Osteocyte (in vitro differentiated cells): Measurements from ENCODE around the gene TPSAB1. TPM values are rescaled to one million over a fixed set of nuclear protein-coding genes. Genes with fewer than 3 reads are reported as not detected.

Experiments used
- DNase-seq: peaks from one replicate; pipeline ENCODE4 v3.0.0; 2021; ENCODE audit warnings: mixed read lengths; ENCODE audit not compliant: unreplicated experiment; ENCODE audit errors: extremely low spot score
- H3K27ac Mint-ChIP-seq: one replicate; pipeline ENCODE4 v1.8.0; 2021; ENCODE audit warnings: mild to moderate bottlenecking, mixed read lengths; ENCODE audit not compliant: unreplicated experiment
- H3K27me3 Mint-ChIP-seq: one replicate; pipeline ENCODE4 v1.8.0; 2021; ENCODE audit warnings: mixed read lengths; ENCODE audit not compliant: unreplicated experiment
- H3K36me3 Mint-ChIP-seq: one replicate; pipeline ENCODE4 v1.8.0; 2021; ENCODE audit warnings: mixed read lengths; ENCODE audit not compliant: unreplicated experiment
- H3K4me1 Mint-ChIP-seq: one replicate; pipeline ENCODE4 v1.8.0; 2021; ENCODE audit warnings: mixed read lengths; ENCODE audit not compliant: unreplicated experiment
- H3K4me3 Mint-ChIP-seq: one replicate; pipeline ENCODE4 v1.8.0; 2021; ENCODE audit warnings: mild to moderate bottlenecking, moderate library complexity, mixed read lengths; ENCODE audit not compliant: unreplicated experiment
- H3K9me3 Mint-ChIP-seq: one replicate; pipeline ENCODE4 v1.8.0; 2021; ENCODE audit warnings: mixed read lengths; ENCODE audit not compliant: unreplicated experiment
- total RNA-seq: library from RNA; stranded (reverse); gene quantifications from 2 replicates; pipeline ENCODE4 v1.2.1, GENCODE V29; 2021
- TF ChIP-seq, protein P1 (sequence below): fragments of 200-600 bp; sonication (generic); IDR thresholded peaks from 2 replicates; pipeline ENCODE4 v1.5.0; 2021; ENCODE audit warnings: antibody characterized with exemption, mild to moderate bottlenecking, moderate library complexity

TPSAB1 gene
- total RNA-seq, 1 donor from 2014 or later, result not detected

DNA sequence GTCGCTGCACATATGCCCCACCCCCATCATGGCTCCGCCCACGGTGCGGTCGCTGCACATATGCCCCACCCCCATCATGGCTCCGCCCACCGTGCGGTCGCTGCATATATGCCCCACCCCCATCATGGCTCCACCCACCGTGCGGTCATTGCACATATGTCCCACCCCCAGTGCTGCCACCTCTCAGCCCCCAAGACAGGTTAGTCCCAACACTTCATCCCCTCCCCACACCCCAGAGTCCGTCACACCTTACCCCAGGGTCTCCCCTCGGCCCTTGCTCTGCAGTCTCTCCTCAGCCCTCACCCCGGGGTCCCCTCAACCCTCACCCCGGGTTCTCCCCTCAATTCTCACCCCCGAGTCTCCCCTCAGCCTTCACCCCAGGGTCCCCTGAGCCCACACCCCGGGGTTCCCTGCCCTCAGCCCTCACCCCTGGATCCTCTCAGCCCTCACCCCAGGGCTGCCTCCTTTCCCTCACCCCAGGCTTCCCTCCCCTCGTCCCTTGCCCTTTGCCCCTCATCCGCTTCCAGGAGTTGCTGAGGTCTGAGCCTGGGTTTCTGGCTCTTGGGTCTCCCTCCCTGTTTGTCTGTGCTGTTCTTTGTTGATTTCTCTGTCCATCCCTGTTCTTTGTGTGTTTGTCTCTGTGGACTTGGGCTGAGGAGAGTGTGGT, 41.0 kb upstream of the TPSAB1 start:
- Mint-ChIP-seq H3K4me1 (no peaks in the 10 kb centered on the region), H3K27me3 (no peaks in the 10 kb centered on the region), H3K36me3 (peaks cover 5% of the 10 kb centered on the region), H3K9me3 (no peaks in the 10 kb centered on the region), H3K27ac (no peak overlapping the region), H3K4me3 (no peak overlapping the region)
- no peak for DNase-seq
- TF ChIP-seq, protein P1, sequence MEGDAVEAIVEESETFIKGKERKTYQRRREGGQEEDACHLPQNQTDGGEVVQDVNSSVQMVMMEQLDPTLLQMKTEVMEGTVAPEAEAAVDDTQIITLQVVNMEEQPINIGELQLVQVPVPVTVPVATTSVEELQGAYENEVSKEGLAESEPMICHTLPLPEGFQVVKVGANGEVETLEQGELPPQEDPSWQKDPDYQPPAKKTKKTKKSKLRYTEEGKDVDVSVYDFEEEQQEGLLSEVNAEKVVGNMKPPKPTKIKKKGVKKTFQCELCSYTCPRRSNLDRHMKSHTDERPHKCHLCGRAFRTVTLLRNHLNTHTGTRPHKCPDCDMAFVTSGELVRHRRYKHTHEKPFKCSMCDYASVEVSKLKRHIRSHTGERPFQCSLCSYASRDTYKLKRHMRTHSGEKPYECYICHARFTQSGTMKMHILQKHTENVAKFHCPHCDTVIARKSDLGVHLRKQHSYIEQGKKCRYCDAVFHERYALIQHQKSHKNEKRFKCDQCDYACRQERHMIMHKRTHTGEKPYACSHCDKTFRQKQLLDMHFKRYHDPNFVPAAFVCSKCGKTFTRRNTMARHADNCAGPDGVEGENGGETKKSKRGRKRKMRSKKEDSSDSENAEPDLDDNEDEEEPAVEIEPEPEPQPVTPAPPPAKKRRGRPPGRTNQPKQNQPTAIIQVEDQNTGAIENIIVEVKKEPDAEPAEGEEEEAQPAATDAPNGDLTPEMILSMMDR, result no peak

DNA sequence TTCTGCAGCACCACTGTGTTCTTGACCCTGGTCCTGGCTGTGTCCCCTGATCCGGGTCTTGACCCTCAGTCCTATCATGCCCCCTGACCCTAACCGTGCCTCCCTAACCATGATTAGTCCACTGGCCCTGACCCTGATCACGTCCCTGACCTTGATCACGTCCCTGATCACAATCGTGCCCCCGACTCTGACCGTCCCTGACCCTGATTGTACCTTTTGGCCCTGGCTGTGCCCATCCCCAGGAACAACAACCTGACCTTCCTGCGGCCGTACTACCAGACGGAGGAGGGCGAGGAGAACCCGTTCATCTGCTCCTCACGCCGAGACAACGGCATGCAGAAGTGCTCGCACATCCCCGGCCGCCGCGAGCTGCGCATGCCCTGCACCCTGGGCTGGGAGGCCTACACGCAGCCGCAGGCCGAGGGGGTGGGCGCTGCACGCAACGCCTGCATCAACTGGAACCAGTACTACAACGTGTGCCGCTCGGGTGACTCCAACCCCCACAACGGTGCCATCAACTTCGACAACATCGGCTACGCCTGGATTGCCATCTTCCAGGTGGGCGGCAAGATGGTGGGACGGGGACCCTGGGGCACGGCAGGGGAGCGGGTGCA, 40.4 kb upstream of the TPSAB1 start:
- no peak overlapping the region for H3K4me3 Mint-ChIP-seq
- H3K9me3 Mint-ChIP-seq, result no peaks in the 10 kb centered on the region
- H3K36me3 Mint-ChIP-seq, result peaks cover 5% of the 10 kb centered on the region
- H3K27me3 Mint-ChIP-seq, result no peaks in the 10 kb centered on the region
- TF ChIP-seq, protein P1, result no peak
- H3K27ac Mint-ChIP-seq, result no peak overlapping the region
- no peak for DNase-seq
- H3K4me1 Mint-ChIP-seq, result no peaks in the 10 kb centered on the region

DNA sequence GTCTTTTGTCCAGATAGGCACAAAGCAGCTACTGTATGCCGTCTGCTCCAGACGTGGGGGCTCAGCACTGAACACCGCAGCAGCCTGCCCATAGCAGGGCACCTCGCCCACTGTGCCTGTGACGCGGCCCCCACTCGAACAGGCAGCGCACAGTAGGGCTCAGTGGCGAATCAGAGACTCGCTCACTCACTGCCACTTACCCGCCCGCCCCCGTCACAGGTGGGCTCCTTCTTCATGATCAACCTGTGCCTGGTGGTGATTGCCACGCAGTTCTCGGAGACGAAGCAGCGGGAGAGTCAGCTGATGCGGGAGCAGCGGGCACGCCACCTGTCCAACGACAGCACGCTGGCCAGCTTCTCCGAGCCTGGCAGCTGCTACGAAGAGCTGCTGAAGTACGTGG, 39.1 kb upstream of the TPSAB1 start:
- Mint-ChIP-seq H3K36me3 (peaks cover 7% of the 10 kb centered on the region), H3K27ac (no peak overlapping the region), H3K9me3 (no peaks in the 10 kb centered on the region), H3K4me3 (no peak overlapping the region), H3K4me1 (no peaks in the 10 kb centered on the region), H3K27me3 (no peaks in the 10 kb centered on the region)
- TF ChIP-seq, protein P1, result no peak
- DNase-seq, result no peak

DNA sequence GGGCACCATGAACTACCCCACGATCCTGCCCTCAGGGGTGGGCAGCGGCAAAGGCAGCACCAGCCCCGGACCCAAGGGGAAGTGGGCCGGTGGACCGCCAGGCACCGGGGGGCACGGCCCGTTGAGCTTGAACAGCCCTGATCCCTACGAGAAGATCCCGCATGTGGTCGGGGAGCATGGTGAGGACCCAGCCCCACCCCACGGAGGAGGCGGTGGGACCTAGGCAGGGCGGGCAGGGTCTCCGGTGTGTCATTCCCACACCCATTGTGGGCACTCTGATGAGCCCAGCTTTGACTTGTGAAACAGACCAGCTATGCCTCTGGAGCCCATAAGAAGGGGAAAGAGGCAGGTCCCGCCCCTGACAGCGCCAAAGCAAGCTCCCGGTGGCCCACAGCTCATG, 38.2 kb upstream of the TPSAB1 start:
- H3K27ac Mint-ChIP-seq, result no peak overlapping the region
- TF ChIP-seq, protein P1, result no peak
- DNase-seq, result no peak
- no peaks in the 10 kb centered on the region for H3K27me3 Mint-ChIP-seq
- H3K9me3 Mint-ChIP-seq, result no peaks in the 10 kb centered on the region
- H3K4me1 Mint-ChIP-seq, result no peaks in the 10 kb centered on the region
- peaks cover 7% of the 10 kb centered on the region for H3K36me3 Mint-ChIP-seq
- H3K4me3 Mint-ChIP-seq, result no peak overlapping the region

DNA sequence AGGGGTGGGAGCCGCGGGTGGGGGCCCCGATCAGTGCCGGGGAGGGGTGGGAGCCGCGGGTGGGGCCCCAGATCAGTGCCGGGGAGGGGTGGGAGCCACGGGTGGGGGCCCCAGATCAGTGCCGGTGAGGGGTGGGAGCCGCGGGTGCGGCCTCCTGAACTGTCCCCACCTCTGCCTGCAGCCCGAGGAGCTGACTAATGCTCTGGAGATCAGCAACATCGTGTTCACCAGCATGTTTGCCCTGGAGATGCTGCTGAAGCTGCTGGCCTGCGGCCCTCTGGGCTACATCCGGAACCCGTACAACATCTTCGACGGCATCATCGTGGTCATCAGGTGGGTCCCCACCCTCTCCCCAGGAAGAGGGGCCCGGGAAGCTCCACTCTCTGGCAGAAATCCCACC, 35.6 kb upstream of the TPSAB1 start:
- TF ChIP-seq, protein P1, result no peak
- Mint-ChIP-seq H3K27me3 (no peaks in the 10 kb centered on the region), H3K9me3 (no peaks in the 10 kb centered on the region), H3K4me3 (no peak overlapping the region), H3K4me1 (no peaks in the 10 kb centered on the region), H3K27ac (no peak overlapping the region), H3K36me3 (peaks cover 7% of the 10 kb centered on the region)
- DNase-seq, result no peak
